Nephron (organoid): ENCODE results near the gene CCL15.
"Not testable (repeated sequence)": the region's sequence is repeated elsewhere in the genome, so short reads cannot be mapped to it uniquely, and the experiment has no call there.

Experiments
- H3K27ac Mint-ChIP-seq, 3 experiments: 2 replicates each; pipeline ENCODE4 v1.8.0; 2020; ENCODE audit warnings: mixed read lengths in 3 of 3, mild to moderate bottlenecking in 2 of 3, moderate library complexity in 1 of 3
- H3K27me3 Mint-ChIP-seq: 2 replicates; pipeline ENCODE4 v1.8.0; 2021; ENCODE audit warnings: low read depth, mild to moderate bottlenecking, moderate library complexity, mixed read lengths
- H3K36me3 Mint-ChIP-seq: 2 replicates; pipeline ENCODE4 v1.8.0; 2020; ENCODE audit warnings: low read depth, mixed read lengths
- H3K4me1 Mint-ChIP-seq: 2 replicates; pipeline ENCODE4 v1.8.0; 2020; ENCODE audit warnings: mixed read lengths
- H3K4me3 Mint-ChIP-seq, 3 experiments: 2 replicates each; pipeline ENCODE4 v1.8.0; 2020; ENCODE audit warnings: mild to moderate bottlenecking in 3 of 3, mixed read lengths in 3 of 3, moderate library complexity in 2 of 3
- H3K9me3 Mint-ChIP-seq: 2 replicates; pipeline ENCODE4 v1.8.0; 2020; ENCODE audit warnings: mixed read lengths
- CTCF ChIP-seq, 3 experiments: fragments of 200-600 bp; sonication (generic); IDR thresholded peaks; one replicate each; pipeline ENCODE4 v1.5.0; 2021; ENCODE audit warnings: antibody characterized with exemption in 3 of 3; ENCODE audit not compliant: unreplicated experiment in 3 of 3

The CCL15 gene

GRCh38 chr17:36027761-36028160 is 26.4 kb upstream of the CCL15 start:
- H3K36me3 Mint-ChIP-seq, result no peaks in the 10 kb centered on the region
- H3K4me3 Mint-ChIP-seq, result no peak overlapping the region
- H3K9me3 Mint-ChIP-seq, result no peaks in the 10 kb centered on the region
- no peaks in the 10 kb centered on the region for H3K4me1 Mint-ChIP-seq
- H3K27ac Mint-ChIP-seq, result no peak overlapping the region
- no peak for TF ChIP-seq CTCF (IDR thresholded peaks at IDR 0.05; ENCODE audit: unreplicated experiment in 3 of 3)
- peaks cover 17% of the 10 kb centered on the region for H3K27me3 Mint-ChIP-seq

GRCh38 chr17:36024106-36024869 is 22.9 kb upstream of the CCL15 start:
- TF ChIP-seq CTCF (IDR thresholded peaks at IDR 0.05; ENCODE audit: unreplicated experiment in 3 of 3), result no peak
- Mint-ChIP-seq H3K9me3 (no peaks in the 10 kb centered on the region), H3K4me3 (no peak overlapping the region), H3K4me1 (no peaks in the 10 kb centered on the region), H3K27me3 (peaks cover 40% of the 10 kb centered on the region), H3K27ac (no peak overlapping the region), H3K36me3 (no peaks in the 10 kb centered on the region)

- TF ChIP-seq CTCF (IDR thresholded peaks at IDR 0.05; ENCODE audit: unreplicated experiment in 3 of 3), result no peak
- Mint-ChIP-seq H3K36me3 (no peaks in the 10 kb centered on the region), H3K27ac (no peak overlapping the region), H3K27me3 (peaks cover 43% of the 10 kb centered on the region), H3K4me1 (no peaks in the 10 kb centered on the region), H3K4me3 (no peak overlapping the region), H3K9me3 (no peaks in the 10 kb centered on the region)
Measured at GRCh38 chr17:36019423-36019822, 18.1 kb upstream of the CCL15 start.

- no peak within 1 kb of the TSS for H3K4me3 Mint-ChIP-seq
- no peak for TF ChIP-seq CTCF (IDR thresholded peaks at IDR 0.05; ENCODE audit: unreplicated experiment in 3 of 3)
- H3K36me3 Mint-ChIP-seq, result no peaks in the 10 kb centered on the region
- H3K4me1 Mint-ChIP-seq, result no peaks in the 10 kb centered on the region
- peaks cover 3% of the 10 kb centered on the region for H3K9me3 Mint-ChIP-seq
- peaks cover 49% of the 10 kb centered on the region for H3K27me3 Mint-ChIP-seq
- H3K27ac Mint-ChIP-seq, result no peak within 1 kb of the TSS
Measured at GRCh38 chr17:36017799-36018198, 16.4 kb upstream of the CCL15 start, which contains the start of gene CCL23. CCL23 (minus strand) TSS chr17:36017972; CDS start chr17:36017897, 75 bp downstream.

- Mint-ChIP-seq H3K4me1 (no peaks in the 10 kb centered on the region), H3K9me3 (peaks cover 8% of the 10 kb centered on the region), H3K4me3 (no peak overlapping the region), H3K36me3 (no peaks in the 10 kb centered on the region), H3K27ac (no peak overlapping the region), H3K27me3 (peaks cover 47% of the 10 kb centered on the region)
- TF ChIP-seq CTCF (IDR thresholded peaks at IDR 0.05; ENCODE audit: unreplicated experiment in 3 of 3), result no peak
Measured at GRCh38 chr17:36016555-36016954, 15.2 kb upstream of the CCL15 start.

GRCh38 chr17:36015895-36016294 is 14.5 kb upstream of the CCL15 start:
- not testable (repeated sequence) for H3K36me3 Mint-ChIP-seq, H3K4me3 Mint-ChIP-seq, H3K27ac Mint-ChIP-seq, H3K4me1 Mint-ChIP-seq
- peaks cover 44% of the 10 kb centered on the region for H3K27me3 Mint-ChIP-seq
- H3K9me3 Mint-ChIP-seq, result peaks cover 11% of the 10 kb centered on the region
